ES-I3 (cell line): ENCODE data around the gene TIPIN.

ENCODE experiments used
- H3K36me3 ChIP-seq: 2 replicates; pipeline ENCODE4 v1.6.1; 2013; ENCODE audit warnings: mild to moderate bottlenecking, low read length, control low read depth, moderate library complexity; ENCODE audit not compliant: insufficient read depth
- H3K4me1 ChIP-seq: 2 replicates; pipeline ENCODE4 v1.6.1; 2013; ENCODE audit warnings: mild to moderate bottlenecking, control low read depth, low read length; ENCODE audit not compliant: insufficient read depth
- H3K9ac ChIP-seq: 2 replicates; pipeline ENCODE4 v1.6.1; 2013; ENCODE audit warnings: low read depth, mild to moderate bottlenecking, low read length, moderate library complexity
- H3K9me3 ChIP-seq: 2 replicates; pipeline ENCODE4 v1.6.1; 2013; ENCODE audit warnings: mild to moderate bottlenecking, low read length, moderate library complexity; ENCODE audit not compliant: control insufficient read depth, insufficient read depth

Gene TIPIN

DNA sequence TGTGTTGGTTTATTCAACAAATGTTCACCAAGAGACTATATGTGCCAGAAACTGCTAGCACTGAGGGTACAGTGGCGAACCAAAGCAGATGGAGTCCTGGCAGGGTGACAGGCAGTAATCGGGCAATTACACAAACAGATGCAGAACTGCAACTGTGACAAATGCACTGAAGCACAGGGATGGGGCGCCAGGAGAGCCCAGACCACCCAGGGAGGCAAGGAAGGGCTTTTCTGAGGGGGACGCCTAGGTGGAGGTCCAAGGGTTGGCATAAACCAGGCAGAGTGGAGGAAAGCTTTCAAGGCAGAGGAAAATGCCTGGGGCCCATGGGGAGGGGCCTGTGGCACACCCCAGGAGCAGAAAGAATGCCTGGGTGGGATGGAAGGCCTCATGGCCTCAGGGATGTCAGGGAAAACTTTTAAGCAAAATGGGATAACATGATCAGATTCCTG is 57.7 kb downstream of the TIPIN start:
- H3K9ac ChIP-seq: no peak overlapping the region
- no peaks in the 10 kb centered on the region for H3K36me3 ChIP-seq
- no peaks in the 10 kb centered on the region for H3K9me3 ChIP-seq
- peaks cover 11% of the 10 kb centered on the region; the same call in 1 of the 2 replicates for H3K4me1 ChIP-seq

DNA sequence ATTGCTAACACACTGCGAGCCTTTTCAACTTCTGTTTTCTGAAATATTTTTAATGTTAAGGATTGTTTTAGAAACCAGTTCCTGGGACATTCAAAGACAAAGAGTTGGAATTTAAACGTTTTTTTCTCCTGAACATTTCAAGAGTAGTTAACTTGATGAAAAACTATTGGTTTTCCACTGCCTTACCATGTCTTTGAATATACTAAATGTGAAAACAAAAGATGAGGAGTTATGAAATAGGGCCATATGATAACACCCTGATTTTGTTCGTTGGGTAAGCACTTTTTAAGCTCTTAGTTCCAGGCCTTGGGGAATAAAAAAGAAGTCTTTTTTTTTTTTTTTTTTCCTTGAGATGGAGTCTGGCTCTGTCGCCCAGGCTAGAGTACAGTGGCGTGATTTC is 60.3 kb downstream of the TIPIN start:
- H3K36me3 ChIP-seq: no peaks in the 10 kb centered on the region
- H3K9ac ChIP-seq: no peak overlapping the region
- peaks cover 11% of the 10 kb centered on the region; the same call in 1 of the 2 replicates for H3K4me1 ChIP-seq
- H3K9me3 ChIP-seq: no peaks in the 10 kb centered on the region

DNA sequence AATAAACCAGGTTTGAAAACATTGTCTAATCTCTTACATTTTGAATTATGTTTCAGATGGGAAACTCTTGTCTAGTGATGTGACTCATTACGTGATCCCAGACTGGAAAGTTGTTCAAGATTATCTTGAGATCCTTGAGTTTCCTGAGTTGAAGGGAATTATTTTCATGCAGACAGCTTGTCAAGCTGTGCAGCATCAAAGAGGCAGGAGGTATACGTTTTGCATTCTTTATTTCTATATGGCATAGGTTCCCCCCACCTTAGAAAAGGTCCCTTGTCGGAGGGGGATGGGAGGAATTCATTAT is 61.6 kb downstream of the TIPIN start:
- H3K9ac ChIP-seq: peak overlapping the region; percentile 79; the same call in 1 of the 2 replicates
- no peaks in the 10 kb centered on the region for H3K9me3 ChIP-seq
- peaks cover 11% of the 10 kb centered on the region; the same call in 1 of the 2 replicates for H3K4me1 ChIP-seq
- H3K36me3 ChIP-seq: no peaks in the 10 kb centered on the region

DNA sequence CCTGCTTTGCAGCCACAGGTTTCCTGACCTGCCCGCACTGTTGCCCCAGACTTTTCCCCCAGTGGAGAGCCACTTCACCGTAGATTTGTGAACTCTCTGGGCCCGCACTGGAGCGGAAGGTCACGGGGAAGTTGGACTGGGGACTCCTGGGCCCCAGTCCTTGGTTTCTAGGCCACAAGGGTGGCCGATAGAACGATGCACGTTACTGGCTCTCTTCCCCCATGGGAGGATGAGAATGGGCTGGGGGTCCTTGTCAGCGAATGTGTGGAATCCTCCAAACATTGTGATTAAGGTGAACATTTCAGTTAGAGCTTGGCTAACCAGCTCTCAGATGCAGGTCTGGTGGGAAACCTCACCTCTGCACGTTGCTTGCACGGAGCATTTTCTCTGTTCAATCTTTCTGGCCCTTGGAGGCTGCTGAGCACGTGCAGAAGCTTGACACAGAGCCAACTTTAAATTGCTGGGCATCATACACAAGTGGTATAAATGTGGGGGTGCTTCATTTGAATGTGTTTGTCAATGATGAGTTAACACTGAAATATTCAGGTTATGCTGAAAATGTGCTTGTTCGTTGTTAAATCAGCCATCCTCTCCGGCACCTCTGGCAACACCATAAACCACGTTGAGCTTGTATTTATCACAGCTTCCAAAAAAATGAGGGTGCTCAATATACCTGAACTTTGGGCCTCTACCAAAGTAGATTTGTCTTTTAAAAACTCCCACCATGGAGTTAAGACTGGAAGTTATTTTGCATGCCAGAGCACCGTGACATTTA is 62.1 kb downstream of the TIPIN start:
- H3K4me1 ChIP-seq: peaks cover 11% of the 10 kb centered on the region; the same call in 1 of the 2 replicates
- no peaks in the 10 kb centered on the region for H3K36me3 ChIP-seq
- peak overlapping the region; percentile 79 for H3K9ac ChIP-seq
- H3K9me3 ChIP-seq: no peaks in the 10 kb centered on the region

DNA sequence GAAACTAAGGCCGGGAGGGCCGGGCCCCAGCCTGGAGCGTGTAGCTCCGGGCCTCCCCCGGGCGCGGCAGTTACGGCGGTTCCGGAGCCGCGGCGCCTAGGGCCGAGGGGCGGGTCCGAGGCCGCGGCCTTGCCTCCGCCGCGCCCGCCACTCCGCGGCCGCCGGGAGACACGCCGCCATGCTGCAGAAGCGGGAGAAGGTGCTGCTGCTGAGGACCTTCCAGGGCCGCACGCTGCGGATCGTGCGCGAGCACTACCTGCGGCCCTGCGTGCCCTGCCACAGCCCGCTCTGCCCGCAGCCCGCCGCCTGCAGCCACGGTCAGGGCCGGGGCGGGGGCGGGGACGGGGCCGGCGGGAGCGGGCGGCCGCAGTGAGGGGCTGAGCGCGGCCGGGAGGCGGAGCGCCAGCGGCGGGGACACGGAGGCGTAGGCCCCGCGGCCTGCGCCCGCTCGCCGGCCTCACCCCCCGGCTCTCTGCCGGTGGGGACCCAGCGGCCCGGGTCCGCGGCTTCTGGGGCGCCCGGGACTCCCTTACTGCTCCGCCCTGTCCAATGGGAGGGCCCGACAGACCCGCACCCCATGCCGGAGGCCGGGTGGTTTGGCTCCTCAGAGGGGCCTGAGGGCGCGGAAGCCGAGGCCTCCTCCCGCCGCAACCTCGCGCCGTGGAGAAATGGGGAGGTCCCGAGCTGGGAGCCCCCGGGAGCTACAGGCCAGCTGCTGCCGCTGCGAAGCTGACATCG is 62.9 kb downstream of the TIPIN start, which contains the start of gene DIS3L:
TSS of gene DIS3L (plus strand) at position 150 of the 738 bp plus-strand sequence. CDS start at position 179, 29 bp downstream.
- Histone ChIP-seq H3K9me3 (no peaks in the 10 kb centered on the region), H3K36me3 (no peaks in the 10 kb centered on the region), H3K4me1 (peaks cover 11% of the 10 kb centered on the region; the same call in 1 of the 2 replicates), H3K9ac (peak within 1 kb of the TSS; percentile 79)

DNA sequence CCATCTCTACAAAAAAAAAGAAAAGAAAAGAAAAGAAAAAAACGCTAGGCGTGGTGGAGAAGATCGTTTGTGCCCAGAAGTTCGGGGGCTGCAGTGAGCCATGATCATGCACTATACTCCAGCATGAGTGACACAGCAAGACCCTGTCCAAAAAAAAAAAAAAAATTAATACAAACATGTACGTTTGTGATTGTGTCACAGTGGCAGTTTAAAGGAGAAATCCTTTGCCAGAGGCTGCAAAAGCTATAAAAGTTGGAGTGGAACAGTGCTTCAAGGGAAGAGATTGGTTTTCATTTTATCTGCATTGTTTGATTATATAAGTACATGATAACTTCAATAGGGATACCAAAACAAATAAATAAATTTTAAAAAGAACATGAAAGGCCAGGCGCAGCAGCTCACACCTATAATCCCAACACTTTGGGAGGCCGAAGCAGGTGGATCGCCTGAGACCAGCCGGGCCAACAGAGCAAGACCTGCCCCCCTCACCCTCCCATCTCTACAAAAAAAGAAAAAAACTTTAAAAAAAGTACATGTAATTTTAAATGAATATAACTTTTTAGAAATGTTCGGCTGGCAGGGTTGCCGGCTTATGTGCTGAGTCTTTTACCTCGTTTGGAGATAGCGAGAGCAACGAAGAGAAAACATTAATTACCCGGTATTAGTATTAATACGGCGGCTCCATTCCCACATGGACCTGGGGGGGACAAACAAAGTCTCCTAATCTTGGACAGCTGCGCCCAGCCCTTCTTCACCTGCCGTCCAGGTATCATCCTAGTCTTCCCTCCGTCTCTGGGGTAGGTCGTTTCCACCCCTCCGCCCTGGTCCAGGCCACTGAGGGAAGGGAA is 63.7 kb downstream of the TIPIN start:
- Histone ChIP-seq H3K4me1 (peaks cover 11% of the 10 kb centered on the region; the same call in 1 of the 2 replicates), H3K9me3 (no peaks in the 10 kb centered on the region), H3K9ac (peak overlapping the region; percentile 79), H3K36me3 (no peaks in the 10 kb centered on the region)

DNA sequence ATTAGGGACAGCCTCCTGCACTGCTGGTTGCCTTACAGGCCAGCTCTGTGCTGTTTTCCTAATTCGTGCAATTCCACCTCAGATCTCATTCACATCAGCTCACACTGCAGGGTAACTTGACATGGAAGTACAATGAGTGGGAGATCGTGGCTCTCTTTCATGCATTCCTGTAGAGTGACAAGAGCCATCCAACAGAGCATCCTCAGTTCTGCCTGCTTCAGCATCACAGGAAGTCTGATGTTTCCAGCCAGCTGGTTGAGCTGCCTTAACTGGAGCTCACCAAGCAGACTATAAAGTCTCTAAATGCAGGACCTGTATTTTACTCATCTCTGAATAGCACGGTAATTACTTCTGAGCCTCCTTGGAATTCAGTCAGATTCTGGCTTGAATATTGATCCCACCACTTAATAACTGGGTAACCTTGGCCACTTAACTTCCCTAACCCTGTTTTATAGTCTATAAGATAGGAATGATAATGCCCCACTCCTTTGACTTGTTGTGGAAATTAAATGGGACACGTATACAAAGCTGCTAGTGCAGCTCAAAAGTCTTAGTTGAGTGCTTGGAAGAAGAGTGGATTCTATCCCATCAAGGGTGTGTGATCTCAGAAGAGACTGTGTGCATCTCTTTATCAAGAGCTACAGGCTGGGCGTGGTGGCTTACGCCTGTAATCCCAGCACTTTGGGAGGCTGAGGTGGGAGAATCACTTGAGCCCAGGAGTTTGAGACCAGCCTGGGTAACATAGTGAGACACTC is 64.5 kb downstream of the TIPIN start:
- H3K9ac ChIP-seq: no peak overlapping the region
- no peaks in the 10 kb centered on the region for H3K36me3 ChIP-seq
- no peaks in the 10 kb centered on the region for H3K9me3 ChIP-seq
- H3K4me1 ChIP-seq: peaks cover 11% of the 10 kb centered on the region; the same call in 1 of the 2 replicates

DNA sequence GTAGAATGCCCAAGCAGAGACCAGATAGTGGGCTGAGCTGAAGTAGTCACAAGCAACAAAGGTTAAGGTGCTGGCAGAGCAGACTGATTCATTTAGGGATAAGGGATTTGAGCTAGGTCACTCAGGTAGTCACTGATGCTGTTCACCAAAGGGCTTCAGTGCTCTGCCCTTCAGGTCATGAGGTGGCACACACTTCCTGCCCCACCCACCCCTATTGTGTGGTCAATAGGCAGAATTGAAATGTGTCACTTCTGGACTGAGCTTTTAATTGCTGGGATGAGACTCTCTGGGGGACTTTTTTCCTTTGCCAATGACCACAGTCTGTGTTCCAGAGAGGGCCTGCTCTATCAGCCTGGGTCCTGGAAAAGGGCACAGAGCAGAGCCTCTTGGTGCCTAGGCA is 66.0 kb downstream of the TIPIN start:
- no peak overlapping the region for H3K9ac ChIP-seq
- H3K9me3 ChIP-seq: no peaks in the 10 kb centered on the region
- no peaks in the 10 kb centered on the region for H3K36me3 ChIP-seq
- H3K4me1 ChIP-seq: peaks cover 11% of the 10 kb centered on the region; the same call in 1 of the 2 replicates

DNA sequence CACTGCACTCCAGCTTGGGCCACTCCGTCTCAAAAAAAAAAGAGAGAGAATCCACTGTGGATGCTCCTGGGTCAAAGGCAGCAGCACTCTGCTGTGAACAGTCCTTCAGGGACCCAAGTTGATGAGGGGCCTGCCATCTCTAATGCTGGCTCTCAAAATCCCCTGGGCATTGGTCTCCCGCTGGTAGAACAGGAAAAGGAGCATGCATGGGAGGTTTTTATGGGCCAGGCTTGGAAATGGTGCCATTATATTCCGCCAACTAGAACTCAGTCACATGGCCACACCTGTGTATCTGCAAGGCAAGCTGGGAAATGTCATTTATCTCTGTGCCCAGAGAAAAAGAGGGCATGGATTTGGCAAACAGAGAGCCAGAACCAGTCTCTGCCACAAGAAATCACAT is 66.5 kb downstream of the TIPIN start:
- Histone ChIP-seq H3K4me1 (peaks cover 9% of the 10 kb centered on the region; the same call in 1 of the 2 replicates), H3K9ac (no peak overlapping the region)

DNA sequence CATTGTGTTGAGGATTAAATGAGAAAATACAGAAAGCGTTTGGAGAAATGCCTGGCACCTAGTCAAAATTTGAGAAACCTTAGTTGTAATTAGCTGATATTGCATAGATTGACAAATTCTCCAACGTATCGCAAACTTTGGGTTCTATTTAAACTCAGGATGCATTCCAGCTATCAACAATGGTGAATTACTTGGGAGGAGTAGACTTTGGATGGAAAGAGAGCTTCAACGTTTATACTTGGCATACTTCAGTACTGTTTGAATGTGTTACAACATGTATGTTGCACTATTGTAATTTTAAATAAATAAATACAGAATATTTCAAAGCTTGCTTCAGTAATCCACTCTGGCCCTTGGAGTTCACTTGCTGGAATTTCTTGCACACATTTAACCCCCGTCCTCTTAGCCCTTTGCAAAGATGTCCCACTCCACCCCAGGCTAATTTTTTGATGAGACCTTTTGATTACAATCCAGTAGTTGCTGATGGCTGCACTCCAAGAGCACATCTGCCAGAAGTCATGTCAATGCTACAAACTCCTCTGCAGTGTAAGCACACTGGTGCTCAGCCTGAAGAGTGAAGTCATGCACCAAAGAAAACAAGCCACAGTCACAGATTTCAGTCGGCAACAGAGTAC is 67.8 kb downstream of the TIPIN start:
- H3K9ac ChIP-seq: no peak overlapping the region

More for the DNA sequence above, 66.5 kb downstream of the TIPIN start:
- no peaks in the 10 kb centered on the region for H3K9me3 ChIP-seq
- H3K36me3 ChIP-seq: no peaks in the 10 kb centered on the region

DNA sequence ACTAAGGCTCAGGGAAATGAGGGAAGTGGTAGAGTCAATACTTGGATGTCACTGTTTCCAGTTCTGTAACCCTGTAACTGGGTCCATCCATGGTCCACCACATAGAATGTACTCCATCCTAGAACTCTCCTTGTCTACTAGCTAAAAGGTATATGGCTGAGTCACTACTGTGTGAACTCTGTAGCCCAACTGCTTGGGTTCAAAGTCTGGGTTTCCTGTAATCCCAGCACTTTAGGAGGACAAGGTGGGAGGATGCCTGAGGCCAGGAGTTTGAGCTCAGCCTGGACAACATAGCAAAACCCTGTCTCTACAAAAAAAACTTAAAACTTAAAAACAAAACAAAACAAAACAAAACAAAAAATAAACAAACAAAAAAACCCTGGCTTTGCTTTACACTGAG is 68.4 kb downstream of the TIPIN start:
- Histone ChIP-seq H3K4me1 (no peaks in the 10 kb centered on the region), H3K9me3 (no peaks in the 10 kb centered on the region), H3K36me3 (no peaks in the 10 kb centered on the region), H3K9ac (no peak overlapping the region)

More for the DNA sequence above, 67.8 kb downstream of the TIPIN start:
- Histone ChIP-seq H3K9me3 (no peaks in the 10 kb centered on the region), H3K4me1 (no peaks in the 10 kb centered on the region), H3K36me3 (no peaks in the 10 kb centered on the region)

DNA sequence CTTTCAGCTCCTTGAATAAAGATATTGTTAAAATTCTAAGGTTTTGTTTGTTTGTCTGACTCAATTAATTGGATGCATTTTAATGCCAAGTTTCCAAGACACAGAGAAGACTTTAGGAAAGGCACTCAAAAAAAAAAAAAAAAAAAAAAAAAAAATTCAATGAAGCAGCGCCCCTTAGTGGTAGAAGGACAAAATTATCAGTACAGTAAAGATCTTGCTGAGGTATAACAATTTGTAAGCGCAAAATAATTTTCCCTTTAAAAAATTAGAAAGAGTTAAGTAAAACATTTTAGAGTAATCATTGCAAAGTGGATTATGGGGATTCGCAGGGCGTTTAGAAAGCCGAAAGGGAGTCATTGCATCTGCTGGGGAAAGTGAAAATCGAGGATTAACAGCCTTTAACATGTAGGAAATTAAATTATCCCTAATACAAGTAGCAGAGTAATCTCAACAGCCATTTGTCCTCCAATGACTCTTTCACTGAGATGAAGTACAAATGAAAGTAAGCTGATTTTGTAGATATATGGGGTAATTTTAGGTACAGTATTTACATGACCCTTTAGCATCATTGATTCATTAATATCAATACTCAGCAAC is 68.9 kb downstream of the TIPIN start:
- H3K9me3 ChIP-seq: no peaks in the 10 kb centered on the region
- H3K9ac ChIP-seq: no peak overlapping the region
- H3K4me1 ChIP-seq: no peaks in the 10 kb centered on the region
- no peaks in the 10 kb centered on the region for H3K36me3 ChIP-seq
